Measurements from ENCODE around the gene MRFAP1. TPM values are rescaled to one million over a fixed set of nuclear protein-coding genes. Genes with fewer than 3 reads are reported as not detected.
"Not testable (repeated sequence)": the region's sequence is repeated elsewhere in the genome, so short reads cannot be mapped to it uniquely, and the experiment has no call there.

Gene MRFAP1
- total and polyA plus RNA-seq, 8 donors: 256 to 399 (median 370) TPM

DNA sequence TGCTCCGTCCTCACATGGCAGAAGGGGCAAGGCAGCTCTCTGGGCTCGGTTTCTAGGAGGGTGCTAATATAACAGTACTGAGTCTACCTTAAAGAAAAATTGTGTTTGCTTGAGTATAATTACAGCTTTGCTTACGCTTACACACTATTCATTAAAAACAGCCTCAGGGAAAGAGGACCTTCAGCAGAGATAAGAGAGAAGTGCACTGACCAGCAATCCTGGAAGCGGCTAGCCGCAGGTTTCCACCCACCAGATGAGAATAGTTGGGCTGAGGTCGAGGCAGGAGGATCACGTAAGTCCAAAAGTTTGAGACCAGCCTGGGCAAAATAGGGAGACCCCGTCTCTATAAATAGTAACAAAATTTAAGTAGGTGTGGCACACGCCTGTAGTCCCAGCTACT is 15.2 kb upstream of the MRFAP1 start:
- ATAC-seq (no peak), DNase-seq (no peak)
- Histone ChIP-seq H3K9me3 (no peaks in the 10 kb centered on the region), H3K4me1 (no peaks in the 10 kb centered on the region), H3K27ac (no peak overlapping the region), H3K36me3 (peaks cover 0 to 15% of the 10 kb centered on the region in 2 donors), H3K27me3 (no peaks in the 10 kb centered on the region), H3K4me3 (no peak overlapping the region)
- TF ChIP-seq, protein P1, sequence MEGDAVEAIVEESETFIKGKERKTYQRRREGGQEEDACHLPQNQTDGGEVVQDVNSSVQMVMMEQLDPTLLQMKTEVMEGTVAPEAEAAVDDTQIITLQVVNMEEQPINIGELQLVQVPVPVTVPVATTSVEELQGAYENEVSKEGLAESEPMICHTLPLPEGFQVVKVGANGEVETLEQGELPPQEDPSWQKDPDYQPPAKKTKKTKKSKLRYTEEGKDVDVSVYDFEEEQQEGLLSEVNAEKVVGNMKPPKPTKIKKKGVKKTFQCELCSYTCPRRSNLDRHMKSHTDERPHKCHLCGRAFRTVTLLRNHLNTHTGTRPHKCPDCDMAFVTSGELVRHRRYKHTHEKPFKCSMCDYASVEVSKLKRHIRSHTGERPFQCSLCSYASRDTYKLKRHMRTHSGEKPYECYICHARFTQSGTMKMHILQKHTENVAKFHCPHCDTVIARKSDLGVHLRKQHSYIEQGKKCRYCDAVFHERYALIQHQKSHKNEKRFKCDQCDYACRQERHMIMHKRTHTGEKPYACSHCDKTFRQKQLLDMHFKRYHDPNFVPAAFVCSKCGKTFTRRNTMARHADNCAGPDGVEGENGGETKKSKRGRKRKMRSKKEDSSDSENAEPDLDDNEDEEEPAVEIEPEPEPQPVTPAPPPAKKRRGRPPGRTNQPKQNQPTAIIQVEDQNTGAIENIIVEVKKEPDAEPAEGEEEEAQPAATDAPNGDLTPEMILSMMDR (IDR thresholded peaks at IDR 0.05): no peak
- intact Hi-C loops (cut with DNase I): no loop called here

DNA sequence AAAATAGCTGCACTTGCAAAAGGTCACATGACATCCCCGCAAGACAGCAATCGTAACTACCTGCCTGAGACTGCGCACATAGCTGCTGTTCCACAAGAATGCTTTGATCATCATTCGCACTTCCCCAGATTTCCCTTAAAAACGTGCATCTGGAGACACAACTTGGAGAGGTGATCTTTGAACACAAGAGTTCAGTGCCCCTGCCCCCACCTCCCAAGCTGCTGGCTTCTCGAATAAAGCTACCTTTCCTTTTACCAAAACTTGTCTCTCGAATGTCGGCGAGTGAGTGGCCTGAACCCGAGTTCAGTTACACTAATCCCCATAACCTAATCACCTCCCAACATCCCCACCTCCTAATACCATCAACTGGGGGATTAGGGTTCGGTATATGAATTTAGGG is 14.4 kb upstream of the MRFAP1 start:
- H3K9me3 ChIP-seq: no peaks in the 10 kb centered on the region
- H3K36me3 ChIP-seq: peaks cover 0 to 8% of the 10 kb centered on the region in 2 donors
- H3K4me3 ChIP-seq: no peak overlapping the region
- ATAC-seq: no peak
- DNase-seq: no peak
- intact Hi-C loops (cut with DNase I): no loop called here
- no peak overlapping the region for H3K27ac ChIP-seq
- TF ChIP-seq, protein P1 (IDR thresholded peaks at IDR 0.05): no peak
- H3K4me1 ChIP-seq: no peaks in the 10 kb centered on the region
- no peaks in the 10 kb centered on the region for H3K27me3 ChIP-seq

DNA sequence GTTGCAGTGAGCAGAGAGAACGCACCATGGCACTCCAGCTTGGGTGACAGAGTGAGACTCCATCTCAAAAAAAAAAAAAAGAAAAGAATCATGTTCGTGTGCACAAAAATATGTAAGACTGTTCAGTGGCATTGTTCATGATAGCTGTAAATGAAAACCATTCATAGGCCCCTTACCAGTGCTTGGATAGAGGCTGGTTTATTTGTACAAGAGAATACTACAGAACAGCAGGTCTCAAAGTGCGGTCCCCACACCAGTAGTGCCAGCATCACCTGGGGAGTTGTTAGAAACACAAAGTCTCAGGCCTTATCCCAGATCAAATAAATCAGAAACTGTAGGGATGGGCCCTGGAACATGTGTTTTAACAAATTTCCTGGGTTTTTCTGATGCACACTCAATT is 12.7 kb upstream of the MRFAP1 start:
- Histone ChIP-seq H3K4me1 (no peaks in the 10 kb centered on the region), H3K36me3 (no peaks in the 10 kb centered on the region), H3K9me3 (no peaks in the 10 kb centered on the region), H3K4me3 (no peak overlapping the region), H3K27ac (no peak overlapping the region), H3K27me3 (no peaks in the 10 kb centered on the region)
- TF ChIP-seq, protein P1 (IDR thresholded peaks at IDR 0.05): no peak
- DNase-seq (no peak), ATAC-seq (no peak)
- intact Hi-C loops (cut with DNase I): no loop called here

DNA sequence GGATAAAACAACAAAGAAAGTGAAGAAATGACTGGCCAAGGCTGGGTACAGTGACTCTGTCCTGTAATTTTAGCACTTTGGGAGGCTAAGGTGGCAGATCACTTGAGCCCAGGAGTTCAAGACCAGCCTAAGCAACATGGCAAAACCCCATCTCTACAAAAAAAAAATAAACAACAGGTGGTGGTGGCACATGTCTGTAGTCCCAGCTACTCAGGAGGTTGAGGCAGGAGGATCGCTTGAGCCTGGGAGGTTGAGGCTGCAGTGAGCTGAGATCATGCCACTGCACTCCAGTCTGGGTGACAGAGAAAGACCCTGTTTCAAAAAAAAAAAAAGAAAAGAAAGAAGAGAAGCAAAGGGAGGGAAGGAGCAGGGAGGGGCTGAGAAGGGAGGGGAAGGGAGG is 12.0 kb upstream of the MRFAP1 start:
- H3K4me1 ChIP-seq; H3K27ac ChIP-seq; H3K36me3 ChIP-seq; intact Hi-C loops (cut with DNase I); DNase-seq; H3K4me3 ChIP-seq; ATAC-seq; H3K27me3 ChIP-seq; H3K9me3 ChIP-seq: not testable (repeated sequence)

DNA sequence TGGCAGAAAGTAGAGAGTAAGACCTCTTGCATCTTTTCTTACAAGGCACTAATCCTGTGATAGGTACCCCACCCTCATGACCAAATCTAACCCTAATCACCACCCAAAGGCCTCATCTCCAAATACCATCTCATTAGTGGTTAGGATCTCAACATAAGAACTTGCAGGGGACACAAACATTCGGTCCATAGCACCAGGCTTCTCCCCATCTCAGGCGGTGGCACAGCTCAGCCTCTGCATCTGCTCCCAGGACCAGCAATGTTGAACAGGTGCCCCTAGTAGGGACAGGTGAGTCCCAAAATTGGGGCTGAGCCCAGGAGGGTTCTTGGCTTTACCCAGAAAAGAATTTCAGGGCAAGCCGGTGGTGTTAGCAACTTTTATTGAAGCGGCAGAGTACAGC is 8.4 kb upstream of the MRFAP1 start:
- intact Hi-C loops (cut with DNase I): no loop called here
- no peak overlapping the region for H3K4me3 ChIP-seq
- no peaks in the 10 kb centered on the region for H3K36me3 ChIP-seq
- TF ChIP-seq, protein P1 (IDR thresholded peaks at IDR 0.05): no peak
- no peaks in the 10 kb centered on the region for H3K27me3 ChIP-seq
- no peak overlapping the region for H3K27ac ChIP-seq
- no peaks in the 10 kb centered on the region for H3K9me3 ChIP-seq
- H3K4me1 ChIP-seq: peaks cover 0 to 6% of the 10 kb centered on the region in 2 donors
- DNase-seq (no peak), ATAC-seq (no peak)

DNA sequence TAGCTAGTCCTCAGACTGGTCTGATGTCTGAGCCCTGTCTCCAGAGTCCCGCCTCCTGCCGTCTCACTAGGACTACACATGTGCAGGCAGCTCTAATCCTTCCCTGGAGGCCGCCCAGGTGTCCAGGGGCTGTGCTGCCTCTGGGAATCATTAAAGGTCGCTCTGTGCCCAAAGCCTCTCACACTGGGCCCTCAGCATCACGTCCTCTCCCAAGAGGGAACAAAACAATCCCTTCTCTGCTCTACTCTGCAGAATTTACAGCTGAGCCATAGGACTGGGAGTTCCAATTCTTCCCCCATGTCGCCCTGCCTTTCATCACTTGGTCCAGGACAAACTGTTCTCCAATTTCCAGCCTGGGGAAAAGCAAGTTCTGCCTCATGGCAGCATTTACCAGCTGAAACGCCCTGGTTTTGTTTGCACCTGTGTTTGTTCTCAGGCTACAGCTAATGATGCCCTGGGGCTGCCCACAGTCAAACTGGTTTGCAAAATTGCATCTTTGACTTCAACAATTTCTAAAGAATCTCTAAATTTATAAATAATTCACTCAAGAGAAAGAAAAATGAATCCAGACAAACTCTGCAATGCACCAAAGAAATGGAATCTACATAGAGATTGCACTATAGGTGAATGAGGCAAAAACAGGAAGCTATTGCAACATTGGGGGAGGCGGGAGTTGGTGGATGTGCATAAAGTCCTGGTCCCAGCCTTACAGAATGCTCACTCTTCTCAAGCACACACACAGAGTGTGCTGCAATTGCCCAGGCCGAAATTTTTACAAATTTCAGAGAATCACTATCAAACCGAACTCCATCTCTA is 7.2 kb upstream of the MRFAP1 start:
- DNase-seq (no peak), ATAC-seq (no peak)
- H3K36me3 ChIP-seq: no peaks in the 10 kb centered on the region
- no peak overlapping the region for H3K4me3 ChIP-seq
- TF ChIP-seq, protein P1 (IDR thresholded peaks at IDR 0.05): no peak
- no peaks in the 10 kb centered on the region for H3K27me3 ChIP-seq
- H3K27ac ChIP-seq: no peak overlapping the region
- intact Hi-C loops (cut with DNase I): no loop called here
- H3K9me3 ChIP-seq: no peaks in the 10 kb centered on the region
- H3K4me1 ChIP-seq: peaks cover 0 to 6% of the 10 kb centered on the region in 2 donors
